HCT116 (cell line): ENCODE data around the gene CDC42SE2. TPM values are rescaled to one million over a fixed set of nuclear protein-coding genes. Genes with fewer than 3 reads are reported as not detected.

ENCODE experiments used
- ATAC-seq: fragments of 200-7000 bp; cut with Tn5 transposase; 2 replicates; pipeline ENCODE4 v1.9.1; 2020; ENCODE audit warnings: mild to moderate bottlenecking, moderate library complexity
- BruUV-seq: library from RNA; stranded (reverse); fragments of 400-500 nt; replicated peaks from 2 replicates; lab custom pipeline; 2021; lab: Mats Ljungman, UMichigan
- CTCF ChIA-PET: fragments of 300-600 bp; sonication (Branson Sonifier 250); formaldehyde crosslinking; loops from one replicate; lab custom pipeline; 2021; ENCODE audit warnings: antibody characterized with exemption; lab: Charles Lee
- POLR2A ChIA-PET: fragments of 300-600, 350-600 bp; sonication (Branson Sonifier 250); formaldehyde crosslinking; loops from one replicate; lab custom pipeline; 2021; ENCODE audit warnings: antibody characterized with exemption; lab: Charles Lee
- RAD21 ChIA-PET, 2 experiments: fragments of 300-600 bp; sonication (Branson Sonifier 250); formaldehyde crosslinking; loops; one replicate each; lab custom pipeline; 2023; ENCODE audit warnings: low total read pairs in 2 of 2; ENCODE audit not compliant: uncharacterized antibody in 2 of 2, unreplicated experiment in 2 of 2, low non-redundant PET in 1 of 2; lab: Charles Lee
- DNase-seq: peaks from one replicate; pipeline ENCODE4 v3.0.0-alpha.2; 2010; ENCODE audit warnings: low read depth, low spot score
- H2AFZ ChIP-seq: fragments of 200-600 bp; shearing (Covaris generic), sonication (generic); 2 replicates; pipeline ENCODE4 v1.6.1; 2017; ENCODE audit warnings: low read depth, mixed run types, mixed read lengths, antibody characterized with exemption, low read length; ENCODE audit not compliant: poor library complexity, severe bottlenecking
- H3K27ac ChIP-seq: 2 replicates; pipeline ENCODE4 v1.5.1; 2012; ENCODE audit warnings: low read depth, low read length
- H3K27me3 ChIP-seq: fragments of 200-600 bp; sonication (generic); 2 replicates; pipeline ENCODE4 v1.6.1; 2016; ENCODE audit warnings: mixed run types, low read length, mixed read lengths; ENCODE audit not compliant: insufficient read depth
- H3K36me3 ChIP-seq, 2 experiments: fragments of 200-500 bp in 1 of 2; fragments of 200-600 bp in 1 of 2; sonication (Bioruptor generic) in 1 of 2; sonication (generic) in 1 of 2; 2 replicates each; pipeline versions ENCODE4 v1.5.1 to v1.6.1; 2014 to 2016; ENCODE audit warnings: low read length in 2 of 2, inconsistent platforms in 1 of 2, mixed read lengths in 1 of 2, mixed run types in 1 of 2; ENCODE audit not compliant: insufficient read depth in 2 of 2, control insufficient read depth in 1 of 2
- H3K4me1 ChIP-seq, 2 experiments: fragments of 200-600 bp in 1 of 2; sonication (generic) in 1 of 2; 2 replicates each; pipeline versions ENCODE4 v1.5.1 to v1.6.1; 2012 to 2017; ENCODE audit warnings: low read length in 2 of 2, inconsistent platforms in 1 of 2, mild to moderate bottlenecking in 1 of 2, mixed read lengths in 1 of 2, mixed run types in 1 of 2, moderate library complexity in 1 of 2; ENCODE audit not compliant: insufficient read depth in 2 of 2, control insufficient read depth in 1 of 2
- H3K4me2 ChIP-seq: fragments of 200-600 bp; sonication (generic); 2 replicates; pipeline ENCODE4 v1.6.1; 2017; ENCODE audit warnings: mixed run types, low read length, mixed read lengths
- H3K4me3 ChIP-seq, 2 experiments: fragments of 200-600 bp in 1 of 2; sonication (generic) in 1 of 2; replicated peaks in 1 of 2; 2 replicates each; pipeline ENCODE4 v1.5.1; 2011 to 2016; ENCODE audit warnings: low read length in 2 of 2, control low read depth in 1 of 2, low read depth in 1 of 2, mild to moderate bottlenecking in 1 of 2, mixed read lengths in 1 of 2, mixed run types in 1 of 2
- H3K79me2 ChIP-seq: fragments of 200-600 bp; sonication (generic); 2 replicates; pipeline ENCODE4 v1.6.1; 2017; ENCODE audit warnings: mild to moderate bottlenecking, mixed run types, low read length, moderate library complexity, mixed read lengths; ENCODE audit not compliant: insufficient read depth
- H3K9ac ChIP-seq: fragments of 200-600 bp; sonication (generic); 2 replicates; pipeline ENCODE4 v1.6.1; 2016; ENCODE audit warnings: low read length, mixed read lengths
- H3K9me2 ChIP-seq: fragments of 200-600 bp; sonication (generic), shearing (Covaris generic); 2 replicates; pipeline ENCODE4 v1.6.1; 2017; ENCODE audit warnings: mixed run types, mild to moderate bottlenecking, moderate library complexity; ENCODE audit not compliant: insufficient read depth
- H3K9me3 ChIP-seq, 2 experiments: fragments of 200-500 bp in 1 of 2; fragments of 200-600 bp in 1 of 2; sonication (Bioruptor generic) in 1 of 2; sonication (generic) in 1 of 2; 2 replicates each; pipeline ENCODE4 v1.6.1; 2014 to 2017; ENCODE audit warnings: low read length in 2 of 2, mixed read lengths in 2 of 2, inconsistent platforms in 1 of 2, low read depth in 1 of 2, mild to moderate bottlenecking in 1 of 2, mixed run types in 1 of 2, moderate library complexity in 1 of 2; ENCODE audit not compliant: control insufficient read depth in 1 of 2, insufficient read depth in 1 of 2
- H4K20me1 ChIP-seq: fragments of 200-600 bp; sonication (generic), shearing (Covaris generic); 2 replicates; pipeline ENCODE4 v1.6.1; 2017; ENCODE audit warnings: mixed run types, mild to moderate bottlenecking, moderate library complexity; ENCODE audit not compliant: insufficient read depth
- CBX3 ChIP-seq: IDR thresholded peaks from 2 replicates; pipeline ENCODE4 v1.6.1; 2012; ENCODE audit warnings: low read depth
- CEBPB ChIP-seq: IDR thresholded peaks from 2 replicates; pipeline ENCODE4 v1.6.1; 2012; ENCODE audit warnings: low read depth
- JUND ChIP-seq: IDR thresholded peaks from 2 replicates; pipeline ENCODE4 v1.6.1; 2012
- YY1 ChIP-seq: IDR thresholded peaks from 2 replicates; pipeline ENCODE4 v1.6.1; 2011; ENCODE audit warnings: low read length, low read depth, moderate library complexity, mild to moderate bottlenecking; ENCODE audit not compliant: insufficient replicate concordance; ENCODE audit errors: extremely low read depth
- ZNF274 ChIP-seq: fragments of 200-500 bp; sonication (Bioruptor generic); IDR thresholded peaks from 2 replicates; pipeline ENCODE4 v1.6.1; 2014; ENCODE audit warnings: mild to moderate bottlenecking, low read depth, low read length, inconsistent platforms
- intact Hi-C: fragments of 100-400 bp; cut with micrococcal nuclease; formaldehyde crosslinking; loops from 2 replicates; pipeline ENCODE4 v1.10.0; 2022
- total RNA-seq: library from RNA; stranded (reverse); gene quantifications from one replicate; pipeline ENCODE4 v1.2.1, GENCODE V29; 2021; ENCODE audit not compliant: unreplicated experiment
- TF ChIP-seq, protein P1 (sequence below): IDR thresholded peaks from 2 replicates; pipeline ENCODE4 v1.6.1; 2012
- TF ChIP-seq, protein P2 (sequence below): IDR thresholded peaks from 2 replicates; pipeline ENCODE4 v1.6.1; 2012

Gene CDC42SE2
- total RNA-seq, 1 experiment from 2014 or later: 27.0 TPM

DNA sequence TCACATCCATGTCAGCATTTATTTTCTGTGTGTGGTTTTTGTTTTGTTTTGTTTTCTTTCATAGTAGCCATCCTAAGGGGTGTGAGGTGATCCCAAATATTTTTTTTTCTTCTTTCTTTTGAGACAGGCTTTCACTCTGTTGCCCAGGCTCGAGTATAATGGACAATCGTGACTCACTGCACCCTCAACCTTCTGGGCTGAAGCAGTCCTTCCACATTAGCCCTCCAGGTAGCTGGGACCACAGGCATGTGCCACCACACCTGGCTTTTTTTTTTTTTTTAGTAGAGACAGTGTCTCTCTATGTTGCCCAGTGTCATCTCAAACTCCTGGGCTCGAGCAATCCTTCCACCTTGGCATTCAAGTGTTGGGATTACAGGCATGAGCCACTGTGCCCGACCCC is 59.1 kb downstream of the CDC42SE2 start:
- H4K20me1 ChIP-seq: no peaks in the 10 kb centered on the region; the same call in 1 of the 2 replicates
- ATAC-seq: peak; percentile 38; the same call in 1 of the 2 replicates
- RAD21 ChIA-PET: no interaction called here
- H3K79me2 ChIP-seq: peaks cover 64% of the 10 kb centered on the region
- no peak overlapping the region for H3K27ac ChIP-seq
- intact Hi-C loops: no loop called here
- CTCF ChIA-PET: no interaction called here
- H3K9me3 ChIP-seq: no peaks in the 10 kb centered on the region
- H3K4me1 ChIP-seq: peaks cover 3 to 7% of the 10 kb centered on the region in 2 experiments; a peak in 3 of 4 replicates
- TF ChIP-seq, protein P1, sequence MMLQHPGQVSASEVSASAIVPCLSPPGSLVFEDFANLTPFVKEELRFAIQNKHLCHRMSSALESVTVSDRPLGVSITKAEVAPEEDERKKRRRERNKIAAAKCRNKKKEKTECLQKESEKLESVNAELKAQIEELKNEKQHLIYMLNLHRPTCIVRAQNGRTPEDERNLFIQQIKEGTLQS: no peak
- TF ChIP-seq YY1: no peak
- no peak for TF ChIP-seq ZNF274
- TF ChIP-seq JUND: no peak
- TF ChIP-seq CBX3: no peak
- TF ChIP-seq CEBPB: no peak
- TF ChIP-seq, protein P2, sequence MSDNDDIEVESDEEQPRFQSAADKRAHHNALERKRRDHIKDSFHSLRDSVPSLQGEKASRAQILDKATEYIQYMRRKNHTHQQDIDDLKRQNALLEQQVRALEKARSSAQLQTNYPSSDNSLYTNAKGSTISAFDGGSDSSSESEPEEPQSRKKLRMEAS: no peak
- no peaks in the 10 kb centered on the region for H3K27me3 ChIP-seq
- DNase-seq: no peak
- H3K4me3 ChIP-seq: no peak overlapping the region
- no peak overlapping the region for H2AFZ ChIP-seq
- H3K36me3 ChIP-seq: no peaks in the 10 kb centered on the region
- H3K4me2 ChIP-seq: no peak overlapping the region
- POLR2A ChIA-PET: no interaction called here
- no peaks in the 10 kb centered on the region for H3K9me2 ChIP-seq
- no peak overlapping the region for H3K9ac ChIP-seq
- no TSS peak for BruUV-seq

- intact Hi-C loops: no loop called here
- no peak overlapping the region for H2AFZ ChIP-seq
These were observed 59.5 kb downstream of the CDC42SE2 start for GRCh38 chr5:131323378-131323777.

More at GRCh38 chr5:131323378-131323777, 59.5 kb downstream of the CDC42SE2 start:
- Histone ChIP-seq H3K79me2 (peaks cover 62% of the 10 kb centered on the region), H3K9me2 (no peaks in the 10 kb centered on the region), H3K9me3 (no peaks in the 10 kb centered on the region)
- no peak for TF ChIP-seq CBX3
- TF ChIP-seq, all 23 proteins: peak for 0
- no peaks in the 10 kb centered on the region for H3K27me3 ChIP-seq
- no TSS peak for BruUV-seq
- no peak for ATAC-seq
- no peak overlapping the region for H3K4me3 ChIP-seq
- no peak for DNase-seq
- no peak overlapping the region for H3K4me2 ChIP-seq
- ChIA-PET RAD21 (no interaction called here), CTCF (no interaction called here), POLR2A (no interaction called here)
- no peaks in the 10 kb centered on the region for H3K36me3 ChIP-seq
- peaks cover 8 to 12% of the 10 kb centered on the region in 2 experiments; a peak in 3 of 4 replicates for H3K4me1 ChIP-seq
- no peaks in the 10 kb centered on the region; the same call in 1 of the 2 replicates for H4K20me1 ChIP-seq
- no peak overlapping the region for H3K9ac ChIP-seq
- no peak overlapping the region for H3K27ac ChIP-seq
